Left lung (tissue), 10 donors: ENCODE measurements around the gene RNASE9. TPM values are rescaled to one million over a fixed set of nuclear protein-coding genes. Genes with fewer than 3 reads are reported as not detected.

ENCODE experiments used
- ATAC-seq: fragments of 200-7000 bp; cut with Tn5 transposase; one replicate; pipeline ENCODE4 v1.9.1; 2020; ENCODE audit warnings: moderate library complexity
- DNase-seq, 4 donors: peaks; one replicate each; pipeline ENCODE4 v3.0.0-alpha.2; 2013 to 2020
- H3K27ac ChIP-seq, 2 donors: fragments of 200-600 bp; sonication (generic) in 1 of 2; one replicate each; pipeline versions ENCODE4 v1.5.0 to v1.8.0; 2020 to 2021
- H3K27me3 ChIP-seq, 2 donors: fragments of 200-600 bp; sonication (generic) in 1 of 2; one replicate each; pipeline versions ENCODE4 v1.5.0 to v1.8.0; 2020 to 2021
- H3K36me3 ChIP-seq, 2 donors: fragments of 200-600 bp; sonication (generic) in 1 of 2; one replicate each; pipeline versions ENCODE4 v1.5.0 to v1.8.0; 2020 to 2021
- H3K4me1 ChIP-seq, 2 donors: fragments of 200-600 bp; one replicate each; pipeline ENCODE4 v1.8.0; 2021
- H3K4me3 ChIP-seq, 2 donors: fragments of 200-600 bp; sonication (generic) in 1 of 2; one replicate each; pipeline versions ENCODE4 v1.5.0 to v1.8.0; 2020 to 2021; ENCODE audit warnings: mild to moderate bottlenecking in 1 of 2
- H3K9me3 ChIP-seq, 2 donors: fragments of 200-600 bp; sonication (generic) in 1 of 2; one replicate each; pipeline versions ENCODE4 v1.5.0 to v1.8.0; 2020 to 2021
- intact Hi-C, 2 donors: fragments of 100-400 bp; cut with DNase I; formaldehyde crosslinking; loops; one replicate each; pipeline versions ENCODE4 v1.11.2 to v1.14.2; 2022
- polyA plus RNA-seq, 6 donors: library from polyadenylated mRNA; unstranded; fragments of 120-200 nt; gene quantifications; one replicate each; pipeline ENCODE4 v1.2.1, GENCODE V29; 2013; ENCODE audit not compliant: insufficient read length in 6 of 6
- total RNA-seq, 2 donors: library from RNA; stranded (reverse); fragmentation: NEBNext Ultra II Directional; extraction: Animal tissue kit (Norgen Biotek cat#: 25700); gene quantifications; one replicate each; pipeline ENCODE4 v1.2.1, GENCODE V29; 2021
- TF ChIP-seq, protein P1 (sequence below), 2 donors: fragments of 200-600 bp; sonication (generic) in 1 of 2; IDR thresholded peaks; one replicate each; pipeline versions ENCODE4 v1.5.0 to v1.8.0; 2021; ENCODE audit warnings: antibody characterized with exemption in 2 of 2
- donor health status: DM: no; HTN: yes; CAD: no.
- donor health status: DM: no; HTN: no; CAD: no.

Gene RNASE9
- total and polyA plus RNA-seq, 8 donors: not detected

DNA sequence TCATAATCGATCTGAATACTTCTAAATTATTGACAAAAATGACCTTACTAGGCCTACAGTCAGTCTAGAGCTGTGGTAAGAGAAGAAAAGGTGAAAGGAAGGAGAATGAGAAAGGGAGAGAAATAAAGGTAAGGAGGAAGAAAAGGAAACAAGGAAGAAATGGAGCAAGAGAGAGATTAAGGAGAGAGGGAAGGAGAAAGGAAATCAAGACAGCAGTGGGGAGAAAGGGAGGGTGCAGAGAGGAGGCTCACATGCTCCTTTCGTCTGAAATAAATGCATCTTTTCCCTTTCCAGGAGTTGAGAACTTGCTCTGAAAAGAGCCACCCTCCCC lies 3.7 kb downstream of the RNASE9 start:
- intact Hi-C loops: no loop called here

DNA sequence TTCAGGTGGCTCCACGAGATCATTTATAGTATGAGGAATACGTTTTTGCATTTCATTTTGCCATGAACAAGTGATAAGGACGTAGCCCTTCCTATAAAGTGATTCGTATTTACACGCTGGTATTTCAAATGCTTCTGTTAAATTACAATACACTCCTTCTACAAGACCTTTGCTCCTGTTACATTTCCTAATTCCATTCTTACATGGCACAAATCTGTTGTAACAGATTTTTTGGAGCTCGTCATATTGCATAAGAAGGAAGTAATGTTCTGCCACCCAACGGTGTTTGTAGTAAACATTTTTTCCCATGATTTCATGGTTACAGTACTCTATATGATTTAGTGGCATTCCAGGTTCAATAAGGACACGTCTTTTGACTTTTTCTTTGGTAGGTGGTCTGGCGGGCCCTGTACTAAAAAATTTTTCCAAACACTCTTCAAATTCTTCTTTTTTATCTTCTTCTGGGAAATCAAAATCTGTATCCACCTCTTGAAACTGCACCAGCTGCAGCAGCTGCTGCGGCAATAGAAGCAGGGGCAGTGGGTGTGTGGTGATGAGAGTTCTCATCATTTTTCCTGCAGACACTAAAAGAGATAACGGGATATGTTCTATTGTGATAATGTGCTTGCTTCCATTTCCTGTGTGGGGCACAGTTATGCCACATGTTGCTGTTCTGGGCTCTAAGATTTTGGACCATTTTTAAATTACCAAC lies 4.2 kb downstream of the RNASE9 start:
- Histone ChIP-seq H3K27me3 (no peaks in the 10 kb centered on the region), H3K27ac (no peak overlapping the region), H3K4me1 (peaks cover 0 to 8% of the 10 kb centered on the region in 2 donors), H3K9me3 (no peaks in the 10 kb centered on the region), H3K4me3 (no peak overlapping the region), H3K36me3 (no peaks in the 10 kb centered on the region)
- no peak for ATAC-seq
- TF ChIP-seq, protein P1, sequence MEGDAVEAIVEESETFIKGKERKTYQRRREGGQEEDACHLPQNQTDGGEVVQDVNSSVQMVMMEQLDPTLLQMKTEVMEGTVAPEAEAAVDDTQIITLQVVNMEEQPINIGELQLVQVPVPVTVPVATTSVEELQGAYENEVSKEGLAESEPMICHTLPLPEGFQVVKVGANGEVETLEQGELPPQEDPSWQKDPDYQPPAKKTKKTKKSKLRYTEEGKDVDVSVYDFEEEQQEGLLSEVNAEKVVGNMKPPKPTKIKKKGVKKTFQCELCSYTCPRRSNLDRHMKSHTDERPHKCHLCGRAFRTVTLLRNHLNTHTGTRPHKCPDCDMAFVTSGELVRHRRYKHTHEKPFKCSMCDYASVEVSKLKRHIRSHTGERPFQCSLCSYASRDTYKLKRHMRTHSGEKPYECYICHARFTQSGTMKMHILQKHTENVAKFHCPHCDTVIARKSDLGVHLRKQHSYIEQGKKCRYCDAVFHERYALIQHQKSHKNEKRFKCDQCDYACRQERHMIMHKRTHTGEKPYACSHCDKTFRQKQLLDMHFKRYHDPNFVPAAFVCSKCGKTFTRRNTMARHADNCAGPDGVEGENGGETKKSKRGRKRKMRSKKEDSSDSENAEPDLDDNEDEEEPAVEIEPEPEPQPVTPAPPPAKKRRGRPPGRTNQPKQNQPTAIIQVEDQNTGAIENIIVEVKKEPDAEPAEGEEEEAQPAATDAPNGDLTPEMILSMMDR (IDR thresholded peaks at IDR 0.05): no peak
- intact Hi-C loops: no loop called here
- no peak for DNase-seq

More for the DNA sequence above, 3.7 kb downstream of the RNASE9 start:
- H3K27me3 ChIP-seq: no peaks in the 10 kb centered on the region
- H3K4me3 ChIP-seq: no peak overlapping the region
- no peaks in the 10 kb centered on the region for H3K36me3 ChIP-seq
- TF ChIP-seq, protein P1 (IDR thresholded peaks at IDR 0.05): no peak
- no peak overlapping the region for H3K27ac ChIP-seq
- ATAC-seq: no peak
- H3K4me1 ChIP-seq: peaks cover 0 to 8% of the 10 kb centered on the region in 2 donors
- no peak for DNase-seq
- H3K9me3 ChIP-seq: no peaks in the 10 kb centered on the region

- Histone ChIP-seq H3K36me3 (no peaks in the 10 kb centered on the region), H3K4me1 (peaks cover 0 to 8% of the 10 kb centered on the region in 2 donors), H3K9me3 (no peaks in the 10 kb centered on the region), H3K27me3 (no peaks in the 10 kb centered on the region), H3K4me3 (no peak overlapping the region), H3K27ac (no peak overlapping the region)
- ATAC-seq (no peak), DNase-seq (no peak)
- intact Hi-C loops: no loop called here
- TF ChIP-seq, protein P1 (IDR thresholded peaks at IDR 0.05): no peak
Observed at GRCh38 chr14:20555845-20556244, 5.0 kb downstream of the RNASE9 start.

DNA sequence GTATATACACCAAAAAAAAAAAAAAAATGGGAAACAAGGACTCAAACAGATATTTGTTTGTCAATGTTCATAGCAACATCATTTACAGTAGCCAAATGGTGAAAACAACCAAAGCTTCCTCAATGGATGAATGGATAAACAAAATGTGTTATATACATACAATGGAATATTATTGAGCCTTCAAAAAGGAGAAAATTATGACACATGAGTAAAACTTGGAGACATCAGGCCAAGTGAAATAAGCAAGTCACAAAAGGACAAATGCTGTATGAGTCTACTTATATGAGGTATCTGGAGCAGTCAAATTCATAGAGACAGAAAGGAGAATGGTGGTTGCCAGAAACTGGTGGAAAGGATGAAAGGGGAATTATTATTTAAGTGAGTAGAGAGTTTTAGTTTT lies 7.8 kb downstream of the RNASE9 start:
- H3K4me3 ChIP-seq: no peak overlapping the region
- TF ChIP-seq, protein P1 (IDR thresholded peaks at IDR 0.05): no peak
- H3K27me3 ChIP-seq: no peaks in the 10 kb centered on the region
- no peak for ATAC-seq
- no peaks in the 10 kb centered on the region for H3K36me3 ChIP-seq
- no peak for DNase-seq
- no peaks in the 10 kb centered on the region for H3K9me3 ChIP-seq
- H3K27ac ChIP-seq: no peak overlapping the region
- intact Hi-C loops: no loop called here
- H3K4me1 ChIP-seq: peaks cover 0 to 8% of the 10 kb centered on the region in 2 donors

GRCh38 chr14:20551606-20552005 lies 9.2 kb downstream of the RNASE9 start:
- intact Hi-C loops: no loop called here
- no peak for ATAC-seq

More at GRCh38 chr14:20551606-20552005, 9.2 kb downstream of the RNASE9 start:
- TF ChIP-seq, protein P1 (IDR thresholded peaks at IDR 0.05): no peak
- no peak overlapping the region for H3K4me3 ChIP-seq
- H3K27me3 ChIP-seq: no peaks in the 10 kb centered on the region
- H3K9me3 ChIP-seq: no peaks in the 10 kb centered on the region
- no peak for DNase-seq
- H3K4me1 ChIP-seq: peaks cover 0 to 4% of the 10 kb centered on the region in 2 donors
- H3K27ac ChIP-seq: no peak overlapping the region
- H3K36me3 ChIP-seq: no peaks in the 10 kb centered on the region
